ENCODE measurements around the gene PKHD1. TPM values are rescaled to one million over a fixed set of nuclear protein-coding genes. Genes with fewer than 3 reads are reported as not detected.

PKHD1 gene
- total RNA-seq, 1 donor from 2014 or later, result 1.3 TPM

GRCh38 chr6:51620971-51621370 lies 466.4 kb downstream of the PKHD1 start:
- Mint-ChIP-seq H3K27ac (no peak overlapping the region), H3K4me1 (ENCODE audit: low read depth) (no peaks in the 10 kb centered on the region)
- TF ChIP-seq CTCF (IDR thresholded peaks at IDR 0.05; ENCODE audit: unreplicated experiment), result no peak

GRCh38 chr6:51619042-51619799 lies 468.2 kb downstream of the PKHD1 start:
- Mint-ChIP-seq H3K4me3 (ENCODE audit: low read depth) (no peak overlapping the region), H3K9me3 (ENCODE audit: low read depth) (no peaks in the 10 kb centered on the region), H3K4me1 (ENCODE audit: low read depth) (no peaks in the 10 kb centered on the region), H3K27me3 (no peaks in the 10 kb centered on the region), H3K36me3 (ENCODE audit: insufficient read depth) (no peaks in the 10 kb centered on the region), H3K27ac (no peak overlapping the region)
- TF ChIP-seq CTCF (IDR thresholded peaks at IDR 0.05; ENCODE audit: unreplicated experiment), result no peak
- DNase-seq (ENCODE audit: low spot score, unreplicated experiment), result no peak

More at GRCh38 chr6:51620971-51621370, 466.4 kb downstream of the PKHD1 start:
- no peak for DNase-seq (ENCODE audit: low spot score, unreplicated experiment)
- Mint-ChIP-seq H3K36me3 (ENCODE audit: insufficient read depth) (no peaks in the 10 kb centered on the region), H3K27me3 (no peaks in the 10 kb centered on the region), H3K4me3 (ENCODE audit: low read depth) (no peak overlapping the region), H3K9me3 (ENCODE audit: low read depth) (no peaks in the 10 kb centered on the region)

DNA sequence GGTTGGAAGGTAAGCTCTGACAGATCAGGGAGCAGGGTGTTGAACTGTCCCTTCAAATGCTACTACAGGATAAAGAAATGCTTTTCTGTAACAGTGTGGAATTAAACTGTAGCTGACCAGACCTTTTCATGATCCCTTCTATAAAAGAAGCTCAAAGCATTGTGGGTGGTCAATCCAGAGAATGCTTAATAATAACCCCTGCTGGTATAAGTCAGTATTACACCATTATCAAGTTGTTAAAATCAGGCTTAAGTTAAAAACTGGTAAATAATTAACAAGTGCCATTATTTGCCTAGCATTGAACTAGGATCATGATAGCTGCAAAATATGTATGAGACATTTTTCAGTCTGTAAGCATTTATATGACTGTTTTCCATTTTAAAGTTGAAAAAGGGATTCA lies 468.9 kb downstream of the PKHD1 start:
- Mint-ChIP-seq H3K9me3 (ENCODE audit: low read depth) (no peaks in the 10 kb centered on the region), H3K4me3 (ENCODE audit: low read depth) (no peak overlapping the region), H3K27me3 (no peaks in the 10 kb centered on the region), H3K36me3 (ENCODE audit: insufficient read depth) (no peaks in the 10 kb centered on the region), H3K4me1 (ENCODE audit: low read depth) (no peaks in the 10 kb centered on the region), H3K27ac (no peak overlapping the region)
- peak; percentile 60 for TF ChIP-seq CTCF (IDR thresholded peaks at IDR 0.05; ENCODE audit: unreplicated experiment)
- DNase-seq (ENCODE audit: low spot score, unreplicated experiment), result no peak

GRCh38 chr6:51617751-51618150 lies 469.7 kb downstream of the PKHD1 start:
- H3K4me3 Mint-ChIP-seq (ENCODE audit: low read depth), result no peak overlapping the region

DNA sequence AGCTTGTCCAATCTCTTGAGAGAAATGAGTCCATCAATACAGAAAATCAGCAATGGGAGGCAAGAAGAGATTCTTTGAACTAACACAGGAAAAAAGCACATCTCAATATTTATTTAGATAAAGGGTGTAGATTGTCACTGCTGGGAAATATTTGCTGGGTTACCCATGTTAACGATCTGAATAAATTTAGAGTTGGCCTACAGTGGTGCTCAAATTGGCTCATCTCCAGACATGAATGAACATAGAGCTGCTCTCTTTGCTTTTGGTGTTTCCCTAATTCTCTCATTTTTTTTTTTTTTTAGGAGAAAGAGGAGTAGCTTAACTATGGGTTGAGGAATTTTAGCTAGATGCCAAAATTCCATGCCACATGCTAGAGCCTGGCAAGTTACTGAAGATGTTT lies 471.2 kb downstream of the PKHD1 start:
- Mint-ChIP-seq H3K36me3 (ENCODE audit: insufficient read depth) (no peaks in the 10 kb centered on the region), H3K27me3 (no peaks in the 10 kb centered on the region), H3K9me3 (ENCODE audit: low read depth) (no peaks in the 10 kb centered on the region), H3K27ac (no peak overlapping the region), H3K4me1 (ENCODE audit: low read depth) (no peaks in the 10 kb centered on the region), H3K4me3 (ENCODE audit: low read depth) (no peak overlapping the region)
- no peak for TF ChIP-seq CTCF (IDR thresholded peaks at IDR 0.05; ENCODE audit: unreplicated experiment)
- no peak for DNase-seq (ENCODE audit: low spot score, unreplicated experiment)

More at GRCh38 chr6:51617751-51618150, 469.7 kb downstream of the PKHD1 start:
- TF ChIP-seq CTCF (IDR thresholded peaks at IDR 0.05; ENCODE audit: unreplicated experiment), result no peak
- no peaks in the 10 kb centered on the region for H3K27me3 Mint-ChIP-seq
- no peaks in the 10 kb centered on the region for H3K9me3 Mint-ChIP-seq (ENCODE audit: low read depth)
- H3K27ac Mint-ChIP-seq, result no peak overlapping the region
- no peaks in the 10 kb centered on the region for H3K4me1 Mint-ChIP-seq (ENCODE audit: low read depth)
- H3K36me3 Mint-ChIP-seq (ENCODE audit: insufficient read depth), result no peaks in the 10 kb centered on the region
- DNase-seq (ENCODE audit: low spot score, unreplicated experiment), result no peak
